HAP-1 (cell line): ENCODE measurements around the gene HADHA.

Experiments
- DNase-seq, 2 experiments: peaks; one replicate each; pipeline ENCODE4 v3.0.0-alpha.2; 2016 to 2020; ENCODE audit warnings: low spot score in 2 of 2
- H3K27me3 ChIP-seq: fragments of 250-450 bp; sonication (Bioruptor Pico); 2 replicates; pipeline ENCODE4 v1.5.1; 2020; ENCODE audit warnings: low read depth, mild to moderate bottlenecking, moderate library complexity
- H3K36me3 ChIP-seq: fragments of 250-450 bp; sonication (Bioruptor Pico); replicated peaks from 2 replicates; pipeline ENCODE4 v1.5.1; 2020; ENCODE audit warnings: mild to moderate bottlenecking
- H3K4me1 ChIP-seq: fragments of 250-450 bp; sonication (Bioruptor Pico); 2 replicates; pipeline ENCODE4 v1.5.1; 2020; ENCODE audit warnings: mild to moderate bottlenecking
- H3K4me3 ChIP-seq: fragments of 250-450 bp; sonication (Bioruptor Pico); 2 replicates; pipeline ENCODE4 v1.5.1; 2020; ENCODE audit warnings: mild to moderate bottlenecking, moderate library complexity
- H3K9me3 ChIP-seq: fragments of 250-450 bp; sonication (Bioruptor Pico); 2 replicates; pipeline ENCODE4 v1.5.1; 2020; ENCODE audit warnings: mild to moderate bottlenecking, moderate library complexity
- in situ Hi-C: fragments of 300-500 bp; cut with MboI; formaldehyde crosslinking; loops from 3 replicates; pipeline ENCODE4 v1.14.3; 2020; ENCODE audit warnings: low sequenced_read_pairs, inconsistent platforms, mixed read lengths

HADHA gene

DNA sequence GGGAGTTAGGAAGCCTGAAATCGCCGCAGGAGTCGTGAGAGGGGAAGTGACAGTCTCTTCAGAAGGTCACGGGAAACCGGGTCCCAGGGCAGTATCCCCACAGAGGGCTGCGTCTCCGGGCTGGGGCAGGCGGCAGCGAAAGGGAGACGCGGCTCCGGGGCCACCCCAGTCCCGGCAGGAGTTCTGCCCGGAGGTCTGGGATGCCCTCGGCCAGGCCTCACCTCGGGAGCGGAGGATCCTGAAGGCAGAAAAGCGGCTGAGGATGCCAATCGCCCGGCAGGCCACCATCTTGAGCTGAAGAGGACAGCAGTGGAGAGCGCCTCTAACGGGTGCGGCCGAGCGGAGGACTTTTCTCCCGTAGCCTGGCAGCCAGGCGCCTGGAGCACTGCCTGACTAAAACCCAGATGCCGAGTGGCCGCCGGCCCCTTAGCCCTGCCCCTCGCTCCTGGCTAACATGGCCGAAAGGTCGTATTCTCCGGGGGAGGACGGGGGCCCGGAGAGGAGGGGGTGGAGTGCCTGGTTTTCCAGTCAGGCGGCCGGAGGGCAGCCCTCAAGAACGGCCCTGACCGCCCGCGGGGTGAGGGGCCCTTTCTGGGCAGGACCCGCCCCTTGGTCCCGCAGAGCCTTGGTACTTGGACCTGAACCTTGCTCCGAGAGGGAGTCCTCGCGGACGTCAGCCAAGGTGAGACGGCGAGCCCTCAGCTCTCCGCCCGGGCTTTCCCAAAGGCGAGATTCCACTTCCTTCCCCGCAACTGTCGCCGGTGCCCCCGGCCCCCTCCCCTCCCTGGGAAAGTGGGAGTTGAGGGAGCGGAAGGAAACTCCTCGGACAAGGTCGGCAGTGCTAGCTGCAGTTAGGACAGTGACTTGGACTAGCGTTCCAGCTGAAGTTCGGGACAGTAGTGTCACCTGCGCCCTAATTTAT is at the start of gene HADHA, which contains the start of gene HADHB:
Gene HADHA, minus strand, starts transcription at position 324 of the 922 bp plus-strand sequence. Its CDS starts 36 bp downstream, at position 288.
Gene HADHB, plus strand, starts transcription at position 631 of the 922 bp plus-strand sequence. CDS start 9,316 bp downstream, outside the sequence.
- Histone ChIP-seq H3K27me3 (no peaks in the 10 kb centered on the region), H3K9me3 (no peaks in the 10 kb centered on the region), H3K36me3 (no peaks in the 10 kb centered on the region; the same call in 1 of the 2 replicates), H3K4me1 (peaks cover 13% of the 10 kb centered on the region), H3K4me3 (peak within 1 kb of the TSS; percentile 96)
- in situ Hi-C loops = no loop called here
- DNase-seq = peak; percentile 94 to 96

DNA sequence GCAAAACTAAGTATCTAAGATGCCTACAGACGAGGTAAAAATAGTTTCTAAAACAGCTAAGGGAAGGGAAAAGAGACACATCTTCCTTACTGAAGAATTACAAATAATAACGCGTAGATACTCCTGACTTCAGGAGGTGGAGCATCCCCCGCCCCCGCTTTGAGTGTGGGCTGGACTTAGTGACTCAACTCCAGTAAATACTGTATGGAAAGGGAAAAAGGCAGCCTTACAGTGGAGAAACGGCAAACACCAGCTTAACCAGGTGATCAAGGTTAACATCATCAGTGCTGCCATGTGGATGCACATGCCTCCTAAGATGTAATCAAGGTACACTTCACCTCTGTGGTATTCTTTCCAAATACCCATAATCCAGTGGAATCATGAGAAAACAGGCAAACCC is 48.2 kb upstream of the HADHA start:
- Histone ChIP-seq H3K27me3 (no peaks in the 10 kb centered on the region), H3K4me1 (peaks cover 4% of the 10 kb centered on the region), H3K4me3 (no peak overlapping the region), H3K9me3 (no peaks in the 10 kb centered on the region), H3K36me3 (no peaks in the 10 kb centered on the region)
- in situ Hi-C loops = no loop called here
- DNase-seq = no peak

DNA sequence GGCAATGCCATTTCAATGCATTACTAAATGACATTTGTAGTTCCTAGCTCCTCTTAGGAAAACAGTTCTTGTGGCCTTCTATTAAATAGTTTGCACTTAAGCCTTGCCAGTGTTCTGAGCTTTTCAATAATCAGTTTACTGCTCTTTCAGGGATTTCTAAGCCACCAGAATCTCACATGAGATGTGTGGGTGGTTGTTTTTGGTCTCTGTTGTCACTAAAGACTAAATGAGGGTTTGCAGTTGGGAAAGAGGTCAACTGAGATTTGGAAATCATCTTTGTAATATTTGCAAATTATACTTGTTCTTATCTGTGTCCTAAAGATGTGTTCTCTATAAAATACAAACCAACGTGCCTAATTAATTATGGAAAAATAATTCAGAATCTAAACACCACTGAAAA is 45.6 kb upstream of the HADHA start:
- in situ Hi-C loops = no loop called here
- no peaks in the 10 kb centered on the region for H3K4me1 ChIP-seq
- H3K27me3 ChIP-seq = no peaks in the 10 kb centered on the region
- H3K4me3 ChIP-seq = no peak overlapping the region
- no peak for DNase-seq
- H3K9me3 ChIP-seq = no peaks in the 10 kb centered on the region
- peaks cover 6% of the 10 kb centered on the region; the same call in 1 of the 2 replicates for H3K36me3 ChIP-seq

DNA sequence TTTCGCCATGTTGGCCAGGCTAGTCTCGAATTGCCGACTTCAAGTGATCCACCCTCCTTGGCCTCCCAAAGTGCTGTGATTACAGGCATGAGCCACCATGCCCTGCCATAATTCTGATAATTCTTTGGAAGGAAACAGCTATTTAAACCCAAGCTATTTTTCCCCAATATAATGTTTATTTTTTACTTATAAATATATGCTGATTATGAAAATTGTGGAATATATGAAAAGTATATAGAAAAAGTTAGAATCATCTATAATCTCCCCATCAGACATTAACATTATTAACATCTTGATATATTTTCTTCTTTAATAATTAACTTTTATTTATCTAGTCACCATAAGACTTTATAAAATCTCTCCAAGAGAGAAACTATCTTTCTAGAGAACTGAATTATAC is 41.5 kb upstream of the HADHA start:
- DNase-seq = no peak
- no peaks in the 10 kb centered on the region for H3K27me3 ChIP-seq
- in situ Hi-C loops = no loop called here
- H3K4me3 ChIP-seq = no peak overlapping the region
- H3K4me1 ChIP-seq = no peaks in the 10 kb centered on the region
- H3K36me3 ChIP-seq = peaks cover 22% of the 10 kb centered on the region
- no peaks in the 10 kb centered on the region for H3K9me3 ChIP-seq

DNA sequence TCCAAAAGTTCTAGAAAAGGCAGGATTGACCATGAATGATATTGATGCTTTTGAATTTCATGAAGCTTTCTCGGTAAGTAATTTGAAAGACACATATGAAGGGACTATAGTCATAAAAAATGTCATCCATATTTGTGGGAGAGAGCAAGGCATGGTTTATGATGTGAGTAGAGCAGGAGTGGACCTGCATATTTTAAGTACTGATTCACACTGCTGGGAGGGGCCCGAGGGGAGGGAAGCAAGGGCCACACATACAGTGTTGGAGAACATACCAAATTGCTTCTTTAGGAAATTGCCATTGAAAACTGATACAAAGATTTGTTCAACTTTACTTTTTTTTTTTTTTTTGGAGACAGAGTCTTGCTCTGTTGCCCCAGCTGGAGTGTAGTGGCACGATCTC is 39.7 kb upstream of the HADHA start:
- no peaks in the 10 kb centered on the region for H3K9me3 ChIP-seq
- in situ Hi-C loops = no loop called here
- no peak overlapping the region for H3K4me3 ChIP-seq
- DNase-seq = no peak
- H3K4me1 ChIP-seq = no peaks in the 10 kb centered on the region
- H3K27me3 ChIP-seq = no peaks in the 10 kb centered on the region
- H3K36me3 ChIP-seq = peaks cover 25% of the 10 kb centered on the region

DNA sequence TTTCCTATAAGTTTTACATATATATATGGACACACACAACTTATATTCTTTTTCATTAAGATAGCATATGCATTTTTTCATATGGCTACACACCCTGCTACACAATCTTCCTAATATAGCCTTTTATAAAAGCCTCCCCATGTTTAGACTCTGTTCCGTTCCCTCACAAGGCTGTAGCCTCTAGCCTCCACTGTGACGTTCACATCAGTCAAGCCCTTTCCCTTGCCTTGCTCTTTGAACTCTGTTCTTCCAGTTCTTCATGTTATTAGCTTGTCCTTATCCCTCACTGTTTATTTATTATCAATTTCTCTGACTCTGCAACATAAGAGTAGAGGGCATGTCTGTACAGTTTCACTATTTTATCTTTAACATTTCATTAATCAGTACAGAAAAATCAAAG is 39.2 kb upstream of the HADHA start:
- in situ Hi-C loops = no loop called here
- no peaks in the 10 kb centered on the region for H3K27me3 ChIP-seq
- no peaks in the 10 kb centered on the region for H3K9me3 ChIP-seq
- H3K36me3 ChIP-seq = peaks cover 25% of the 10 kb centered on the region
- DNase-seq = no peak
- no peaks in the 10 kb centered on the region for H3K4me1 ChIP-seq
- no peak overlapping the region for H3K4me3 ChIP-seq

DNA sequence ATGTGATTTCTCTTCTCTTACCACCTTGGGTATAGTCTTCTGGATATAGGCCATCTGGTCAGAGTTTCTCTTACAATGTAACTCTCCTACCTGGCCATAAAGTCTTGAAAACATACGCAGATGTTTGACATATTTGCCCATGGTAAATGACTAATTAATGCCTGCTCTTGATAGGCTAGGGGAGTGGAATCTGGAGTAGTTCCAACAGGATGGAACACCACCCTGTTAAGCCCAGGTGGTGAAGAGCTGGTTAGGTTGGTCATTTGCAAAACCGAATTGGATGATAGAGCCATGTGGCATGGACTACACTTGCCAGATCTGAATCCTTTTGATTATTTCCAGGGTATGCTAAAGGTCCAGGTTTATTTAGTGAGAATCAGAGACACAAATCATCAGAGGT is 36.8 kb upstream of the HADHA start:
- H3K36me3 ChIP-seq = peaks cover 23% of the 10 kb centered on the region
- H3K4me3 ChIP-seq = no peak overlapping the region
- DNase-seq = no peak
- no peaks in the 10 kb centered on the region for H3K9me3 ChIP-seq
- in situ Hi-C loops = no loop called here
- no peaks in the 10 kb centered on the region for H3K27me3 ChIP-seq
- H3K4me1 ChIP-seq = no peaks in the 10 kb centered on the region

DNA sequence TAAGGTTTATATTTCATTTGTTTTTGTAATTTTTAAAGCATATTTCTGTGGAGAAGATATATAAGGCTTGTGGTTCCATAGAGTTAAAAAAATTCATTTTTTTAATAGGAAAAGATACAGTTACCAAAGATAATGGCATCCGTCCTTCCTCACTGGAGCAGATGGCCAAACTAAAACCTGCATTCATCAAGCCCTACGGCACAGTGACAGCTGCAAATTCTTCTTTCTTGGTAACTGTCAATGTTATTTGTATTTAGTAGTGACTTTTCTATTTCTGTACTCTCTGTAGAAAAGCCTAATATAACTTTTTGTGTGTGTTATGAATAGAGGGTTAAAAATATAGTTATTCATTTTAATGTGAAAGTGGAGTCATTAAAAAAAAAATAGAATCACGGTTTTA is 35.5 kb upstream of the HADHA start:
- peaks cover 22% of the 10 kb centered on the region for H3K36me3 ChIP-seq
- no peaks in the 10 kb centered on the region for H3K4me1 ChIP-seq
- no peaks in the 10 kb centered on the region for H3K27me3 ChIP-seq
- no peaks in the 10 kb centered on the region for H3K9me3 ChIP-seq
- no peak for DNase-seq
- in situ Hi-C loops = no loop called here
- no peak overlapping the region for H3K4me3 ChIP-seq

DNA sequence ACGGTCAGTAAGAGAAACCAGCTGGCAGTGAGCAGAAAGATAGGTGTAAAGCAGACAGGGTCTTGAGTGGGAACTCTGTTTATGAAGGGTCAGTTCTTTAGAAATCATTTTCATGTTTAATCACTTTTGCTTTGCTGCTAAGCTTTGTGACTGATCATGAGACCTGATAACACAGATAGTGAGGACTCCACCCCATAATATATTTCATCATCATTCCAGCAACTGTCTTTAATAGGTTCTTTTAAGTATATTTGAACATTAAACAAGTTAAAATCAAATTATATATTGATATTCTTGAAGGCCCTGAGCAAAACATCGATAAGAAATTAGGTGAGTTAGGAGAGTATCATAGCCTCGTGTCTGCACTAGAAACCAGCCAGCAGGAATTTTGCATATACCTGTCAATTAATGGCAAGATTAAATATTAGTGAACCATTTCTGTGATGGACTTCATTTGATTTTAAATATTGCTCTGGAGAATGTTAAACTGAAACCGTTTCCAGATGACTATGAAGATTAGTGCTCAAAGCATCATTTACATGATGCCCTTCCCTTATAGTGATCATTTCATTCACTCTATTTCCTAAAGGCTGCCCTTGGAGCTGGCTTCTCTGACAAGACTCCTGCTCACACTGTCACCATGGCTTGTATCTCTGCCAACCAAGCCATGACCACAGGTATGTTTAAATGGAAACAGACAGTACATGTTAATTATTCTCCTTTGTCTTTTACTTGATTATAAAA is 32.2 kb upstream of the HADHA start:
- H3K4me1 ChIP-seq = no peaks in the 10 kb centered on the region
- peaks cover 7% of the 10 kb centered on the region; the same call in 1 of the 2 replicates for H3K36me3 ChIP-seq
- in situ Hi-C loops = no loop called here
- DNase-seq = no peak
- no peaks in the 10 kb centered on the region for H3K27me3 ChIP-seq
- no peaks in the 10 kb centered on the region for H3K9me3 ChIP-seq
- H3K4me3 ChIP-seq = no peak overlapping the region

DNA sequence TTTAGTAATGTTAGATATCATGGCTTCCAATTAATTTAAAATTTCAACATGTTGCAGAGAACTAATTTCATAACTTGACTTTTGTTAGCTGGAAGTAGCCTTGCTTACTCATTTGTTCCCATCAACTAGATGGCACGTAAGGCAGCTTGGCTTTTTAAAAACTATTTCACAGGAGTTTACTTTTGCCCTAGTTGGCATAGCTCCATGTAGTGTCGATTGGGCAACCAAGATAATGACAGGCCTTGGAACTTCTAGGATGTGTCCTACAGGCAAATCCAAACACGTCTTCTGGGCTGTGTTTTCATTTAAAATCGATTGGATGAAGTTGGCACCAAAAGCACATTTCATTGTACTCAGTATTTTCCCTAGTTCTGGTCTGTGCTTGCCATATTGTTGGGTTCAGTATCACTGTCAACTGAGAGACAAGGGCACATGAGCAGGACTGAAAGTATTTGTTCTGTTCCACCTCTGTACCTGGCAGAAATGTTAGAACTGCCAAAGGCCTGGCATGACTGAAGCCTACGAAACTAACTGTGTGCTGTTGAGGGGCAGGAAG is 29.7 kb upstream of the HADHA start:
- in situ Hi-C loops = no loop called here
- H3K4me3 ChIP-seq = no peak overlapping the region

DNA sequence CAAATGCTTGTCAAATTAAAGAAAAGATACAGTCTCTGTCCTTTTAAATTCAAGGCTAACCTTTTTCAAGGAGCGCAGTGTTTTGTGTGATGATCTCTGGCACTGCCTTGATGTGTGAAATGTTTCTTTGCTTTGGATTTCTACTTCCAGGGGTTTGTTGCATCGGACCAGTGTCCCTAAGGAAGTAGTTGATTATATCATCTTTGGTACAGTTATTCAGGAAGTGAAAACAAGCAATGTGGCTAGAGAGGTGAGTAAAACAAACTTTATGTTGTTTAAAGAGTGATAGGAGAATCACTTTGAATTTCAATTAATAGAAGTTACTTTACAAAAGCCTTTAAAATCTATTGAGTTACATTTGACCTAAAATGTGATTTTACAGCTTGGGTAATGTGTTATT is 29.1 kb upstream of the HADHA start:
- no peak for DNase-seq
- Histone ChIP-seq H3K36me3 (0 out of 2 replicates have a peak, but pooled peaks cover 6% of the 10 kb centered on the region), H3K4me1 (no peaks in the 10 kb centered on the region), H3K4me3 (no peak overlapping the region), H3K27me3 (no peaks in the 10 kb centered on the region), H3K9me3 (no peaks in the 10 kb centered on the region)
- in situ Hi-C loops = no loop called here

More for the DNA sequence above, 29.7 kb upstream of the HADHA start:
- no peaks in the 10 kb centered on the region for H3K4me1 ChIP-seq
- no peaks in the 10 kb centered on the region for H3K27me3 ChIP-seq
- H3K36me3 ChIP-seq = 0 out of 2 replicates have a peak, but pooled peaks cover 6% of the 10 kb centered on the region
- H3K9me3 ChIP-seq = no peaks in the 10 kb centered on the region
- no peak for DNase-seq

DNA sequence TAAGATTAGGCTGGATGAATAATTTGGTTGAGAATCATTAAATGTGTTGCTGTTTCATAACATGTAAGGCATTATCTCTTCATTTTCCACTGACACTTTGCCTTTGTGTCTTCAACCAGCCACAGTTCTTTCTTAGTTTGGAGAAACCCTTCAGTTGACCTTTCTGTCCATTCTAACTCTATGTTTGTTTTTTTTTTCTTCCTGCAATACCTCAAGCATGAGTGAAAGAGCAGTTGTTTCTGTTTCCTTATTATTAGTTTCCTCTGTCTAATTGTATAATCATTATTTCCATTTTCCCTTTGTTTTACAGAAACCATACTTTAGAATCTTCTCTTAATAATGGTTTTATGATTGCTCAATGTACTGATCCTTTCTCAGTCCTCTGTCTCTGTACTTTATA is 25.9 kb upstream of the HADHA start:
- H3K4me1 ChIP-seq = no peaks in the 10 kb centered on the region
- no peak for DNase-seq
- in situ Hi-C loops = no loop called here
- no peaks in the 10 kb centered on the region for H3K27me3 ChIP-seq
- no peaks in the 10 kb centered on the region for H3K9me3 ChIP-seq
- 0 out of 2 replicates have a peak, but pooled peaks cover 6% of the 10 kb centered on the region for H3K36me3 ChIP-seq
- H3K4me3 ChIP-seq = no peak overlapping the region

DNA sequence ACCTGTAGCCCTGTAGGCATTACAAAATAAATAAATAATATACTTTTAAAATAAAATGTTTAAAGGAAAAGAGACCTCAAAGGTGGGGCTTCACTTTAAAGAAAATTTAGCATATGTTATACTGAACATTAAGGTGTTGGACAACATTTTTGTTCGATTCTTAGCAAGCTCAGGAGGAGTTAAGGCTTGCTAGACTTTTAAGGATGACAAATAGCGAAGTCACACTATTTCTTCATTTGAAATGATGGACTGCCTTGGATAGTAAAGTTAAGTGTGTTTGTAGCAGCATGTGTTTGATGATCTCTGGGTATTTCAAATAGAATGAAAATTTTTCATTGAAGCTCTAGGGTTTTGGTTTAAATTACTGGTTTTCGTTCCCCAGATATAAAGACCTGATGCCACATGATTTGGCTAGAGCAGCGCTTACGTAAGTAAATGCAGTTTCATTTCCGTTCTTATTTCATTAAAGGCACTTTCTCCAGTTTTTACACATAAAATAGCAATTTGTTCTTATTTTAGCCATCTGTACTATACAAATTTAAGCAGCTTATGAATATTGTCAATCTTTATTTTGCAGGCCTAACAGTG is 25.2 kb upstream of the HADHA start:
- no peaks in the 10 kb centered on the region for H3K4me1 ChIP-seq

More for the DNA sequence above, 25.2 kb upstream of the HADHA start:
- DNase-seq = no peak
- Histone ChIP-seq H3K36me3 (0 out of 2 replicates have a peak, but pooled peaks cover 3% of the 10 kb centered on the region), H3K4me3 (no peak overlapping the region), H3K9me3 (no peaks in the 10 kb centered on the region), H3K27me3 (no peaks in the 10 kb centered on the region)
- in situ Hi-C loops = no loop called here
